Measurements from ENCODE around the gene ZNF43. TPM values are rescaled to one million over a fixed set of nuclear protein-coding genes. Genes with fewer than 3 reads are reported as not detected.
"Not testable (repeated sequence)": the region's sequence is repeated elsewhere in the genome, so short reads cannot be mapped to it uniquely, and the experiment has no call there.

Gene ZNF43
- total RNA-seq, 2 donors from 2014 or later: 24.4 to 28.0 TPM

- Mint-ChIP-seq H3K27ac (no peak overlapping the region), H3K4me1 (peaks cover 2% of the 10 kb centered on the region), H3K36me3 (ENCODE audit: low read depth) (peaks cover 4% of the 10 kb centered on the region), H3K4me3 (no peak overlapping the region), H3K27me3 (no peaks in the 10 kb centered on the region)
- H3K9me3 ChIP-seq (ENCODE audit: control insufficient read depth, low read length, poor library complexity, severe bottlenecking): no peaks in the 10 kb centered on the region
- DNase-seq (no peak), ATAC-seq (no peak)
Measured at GRCh38 chr19:21841488-21842097, 5.6 kb upstream of the ZNF43 start.

GRCh38 chr19:21841081-21841480, 5.1 kb upstream of the ZNF43 start:
- H3K4me3 Mint-ChIP-seq: no peak overlapping the region
- ATAC-seq: no peak
- H3K9me3 ChIP-seq (ENCODE audit: control insufficient read depth, low read length, poor library complexity, severe bottlenecking): no peaks in the 10 kb centered on the region
- no peak overlapping the region for H3K27ac Mint-ChIP-seq
- no peaks in the 10 kb centered on the region for H3K27me3 Mint-ChIP-seq
- H3K4me1 Mint-ChIP-seq: peaks cover 3% of the 10 kb centered on the region
- DNase-seq: no peak
- H3K36me3 Mint-ChIP-seq (ENCODE audit: low read depth): peaks cover 4% of the 10 kb centered on the region

- no peak overlapping the region for H3K27ac Mint-ChIP-seq
- no peaks in the 10 kb centered on the region for H3K9me3 ChIP-seq (ENCODE audit: control insufficient read depth, low read length, poor library complexity, severe bottlenecking)
- no peaks in the 10 kb centered on the region for H3K27me3 Mint-ChIP-seq
- DNase-seq (no peak), ATAC-seq (no peak)
- peaks cover 4% of the 10 kb centered on the region for H3K36me3 Mint-ChIP-seq (ENCODE audit: low read depth)
- no peak overlapping the region for H3K4me3 Mint-ChIP-seq
- peaks cover 6% of the 10 kb centered on the region for H3K4me1 Mint-ChIP-seq
Measured at GRCh38 chr19:21839976-21840375, 4.0 kb upstream of the ZNF43 start.

GRCh38 chr19:21838646-21839045, 2.7 kb upstream of the ZNF43 start:
- ATAC-seq (no peak), DNase-seq (no peak)
- Mint-ChIP-seq H3K4me3 (no peak overlapping the region), H3K4me1 (peaks cover 8% of the 10 kb centered on the region), H3K27me3 (no peaks in the 10 kb centered on the region), H3K36me3 (ENCODE audit: low read depth) (peaks cover 4% of the 10 kb centered on the region), H3K27ac (no peak overlapping the region)
- no peaks in the 10 kb centered on the region for H3K9me3 ChIP-seq (ENCODE audit: control insufficient read depth, low read length, poor library complexity, severe bottlenecking)

GRCh38 chr19:21835429-21835809, 563 bp downstream of the ZNF43 start:
- Mint-ChIP-seq H3K27me3 (no peaks in the 10 kb centered on the region), H3K4me3 (peak overlapping the region; percentile 97), H3K36me3 (ENCODE audit: low read depth) (no peaks in the 10 kb centered on the region), H3K4me1 (peaks cover 16% of the 10 kb centered on the region), H3K27ac (peak overlapping the region; percentile 99)
- H3K9me3 ChIP-seq (ENCODE audit: control insufficient read depth, low read length, poor library complexity, severe bottlenecking): no peaks in the 10 kb centered on the region
- ATAC-seq (no peak), DNase-seq (no peak)

GRCh38 chr19:21833733-21834132, 2.2 kb downstream of the ZNF43 start:
- ATAC-seq: no peak
- Mint-ChIP-seq H3K4me3 (peak overlapping the region; percentile 90), H3K36me3 (ENCODE audit: low read depth) (no peaks in the 10 kb centered on the region), H3K4me1 (peaks cover 15% of the 10 kb centered on the region), H3K27me3 (no peaks in the 10 kb centered on the region), H3K27ac (peak overlapping the region; percentile 99)
- no peaks in the 10 kb centered on the region for H3K9me3 ChIP-seq (ENCODE audit: control insufficient read depth, low read length, poor library complexity, severe bottlenecking)
- DNase-seq: no peak

- Mint-ChIP-seq H3K27me3 (no peaks in the 10 kb centered on the region), H3K36me3 (ENCODE audit: low read depth) (peaks cover 5% of the 10 kb centered on the region), H3K4me1 (no peaks in the 10 kb centered on the region), H3K27ac (no peak overlapping the region), H3K4me3 (no peak overlapping the region)
- no peaks in the 10 kb centered on the region for H3K9me3 ChIP-seq (ENCODE audit: control insufficient read depth, low read length, poor library complexity, severe bottlenecking)
- ATAC-seq (no peak), DNase-seq (no peak)
Measured at GRCh38 chr19:21824679-21825078, 11.3 kb downstream of the ZNF43 start.

GRCh38 chr19:21823224-21823623, 12.8 kb downstream of the ZNF43 start:
- Mint-ChIP-seq H3K4me1 (no peaks in the 10 kb centered on the region), H3K4me3 (no peak overlapping the region), H3K27me3 (no peaks in the 10 kb centered on the region), H3K27ac (no peak overlapping the region), H3K36me3 (ENCODE audit: low read depth) (peaks cover 8% of the 10 kb centered on the region)
- DNase-seq (no peak), ATAC-seq (no peak)
- H3K9me3 ChIP-seq (ENCODE audit: control insufficient read depth, low read length, poor library complexity, severe bottlenecking): peaks cover 5% of the 10 kb centered on the region

GRCh38 chr19:21812448-21812847, 23.5 kb downstream of the ZNF43 start:
- no peak for ATAC-seq
- H3K4me1 Mint-ChIP-seq: no peaks in the 10 kb centered on the region
- no peak for DNase-seq
- peaks cover 60% of the 10 kb centered on the region for H3K9me3 ChIP-seq (ENCODE audit: control insufficient read depth, low read length, poor library complexity, severe bottlenecking)
- peaks cover 11% of the 10 kb centered on the region for H3K36me3 Mint-ChIP-seq (ENCODE audit: low read depth)
- no peak overlapping the region for H3K4me3 Mint-ChIP-seq
- H3K27me3 Mint-ChIP-seq: no peaks in the 10 kb centered on the region
- no peak overlapping the region for H3K27ac Mint-ChIP-seq

GRCh38 chr19:21808400-21809000, 27.5 kb downstream of the ZNF43 start:
- not testable (repeated sequence) for H3K36me3 Mint-ChIP-seq (ENCODE audit: low read depth); ATAC-seq; H3K4me3 Mint-ChIP-seq; H3K27me3 Mint-ChIP-seq; H3K4me1 Mint-ChIP-seq; H3K27ac Mint-ChIP-seq; DNase-seq
- peaks cover 53% of the 10 kb centered on the region for H3K9me3 ChIP-seq (ENCODE audit: control insufficient read depth, low read length, poor library complexity, severe bottlenecking)

GRCh38 chr19:21789466-21790085, 46.4 kb downstream of the ZNF43 start:
- Mint-ChIP-seq H3K36me3 (ENCODE audit: low read depth) (no peaks in the 10 kb centered on the region), H3K4me1 (no peaks in the 10 kb centered on the region), H3K27ac (no peak overlapping the region), H3K27me3 (no peaks in the 10 kb centered on the region), H3K4me3 (no peak overlapping the region)
- no peak for DNase-seq
- H3K9me3 ChIP-seq (ENCODE audit: control insufficient read depth, low read length, poor library complexity, severe bottlenecking): no peaks in the 10 kb centered on the region
- no peak for ATAC-seq

- H3K4me1 Mint-ChIP-seq: no peaks in the 10 kb centered on the region
- no peak for ATAC-seq
- no peaks in the 10 kb centered on the region for H3K36me3 Mint-ChIP-seq (ENCODE audit: low read depth)
- H3K4me3 Mint-ChIP-seq: no peak overlapping the region
- no peaks in the 10 kb centered on the region for H3K9me3 ChIP-seq (ENCODE audit: control insufficient read depth, low read length, poor library complexity, severe bottlenecking)
- no peak overlapping the region for H3K27ac Mint-ChIP-seq
- no peaks in the 10 kb centered on the region for H3K27me3 Mint-ChIP-seq
- no peak for DNase-seq
Measured at GRCh38 chr19:21786936-21787335, 49.0 kb downstream of the ZNF43 start.

- H3K4me3 Mint-ChIP-seq, ATAC-seq, H3K4me1 Mint-ChIP-seq: not testable (repeated sequence)
Measured at GRCh38 chr19:21775792-21776191, 60.2 kb downstream of the ZNF43 start.

More at GRCh38 chr19:21775792-21776191, 60.2 kb downstream of the ZNF43 start:
- not testable (repeated sequence) for H3K27me3 Mint-ChIP-seq; DNase-seq; H3K27ac Mint-ChIP-seq; H3K36me3 Mint-ChIP-seq (ENCODE audit: low read depth); H3K9me3 ChIP-seq (ENCODE audit: control insufficient read depth, low read length, poor library complexity, severe bottlenecking)

Data from T-helper 17 cell (primary cell).